SK-N-SH (cell line): ENCODE data around the gene CHFR.
"Not testable (repeated sequence)": the region's sequence is repeated elsewhere in the genome, so short reads cannot be mapped to it uniquely, and the experiment has no call there.

Experiments
- GABPA ChIP-seq: IDR thresholded peaks from 2 replicates; pipeline ENCODE4 v1.4.0; 2012; ENCODE audit warnings: low read depth, mild to moderate bottlenecking
- NRF1 ChIP-seq: IDR thresholded peaks from 2 replicates; pipeline ENCODE4 v1.6.1; 2012; ENCODE audit warnings: low read depth, mild to moderate bottlenecking, low read length
- TF ChIP-seq, protein P1 (sequence below): fragments of 200-600 bp; sonication (generic); IDR thresholded peaks from 2 replicates; pipeline ENCODE4 v1.6.1; 2017; ENCODE audit warnings: antibody characterized with exemption, mild to moderate bottlenecking, moderate library complexity

DNA sequence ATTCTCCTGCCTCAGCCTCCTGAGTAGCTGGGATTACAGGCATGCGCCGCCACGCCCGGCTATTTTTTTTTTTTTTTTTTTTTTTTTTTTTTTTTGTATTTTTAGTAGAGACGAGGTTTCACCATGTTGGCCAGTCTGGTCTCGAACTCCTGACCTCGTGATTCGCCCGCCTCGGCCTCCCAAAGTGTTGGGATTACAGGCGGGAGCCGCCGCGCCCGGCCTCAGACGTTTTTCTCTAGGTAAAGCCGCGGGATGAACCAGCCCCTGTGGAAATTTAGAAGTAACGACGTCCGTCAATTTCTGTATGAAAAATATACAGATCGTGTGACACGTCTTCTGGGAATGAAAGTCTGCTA, 20.4 kb upstream of the CHFR start:
- TF ChIP-seq, protein P1, sequence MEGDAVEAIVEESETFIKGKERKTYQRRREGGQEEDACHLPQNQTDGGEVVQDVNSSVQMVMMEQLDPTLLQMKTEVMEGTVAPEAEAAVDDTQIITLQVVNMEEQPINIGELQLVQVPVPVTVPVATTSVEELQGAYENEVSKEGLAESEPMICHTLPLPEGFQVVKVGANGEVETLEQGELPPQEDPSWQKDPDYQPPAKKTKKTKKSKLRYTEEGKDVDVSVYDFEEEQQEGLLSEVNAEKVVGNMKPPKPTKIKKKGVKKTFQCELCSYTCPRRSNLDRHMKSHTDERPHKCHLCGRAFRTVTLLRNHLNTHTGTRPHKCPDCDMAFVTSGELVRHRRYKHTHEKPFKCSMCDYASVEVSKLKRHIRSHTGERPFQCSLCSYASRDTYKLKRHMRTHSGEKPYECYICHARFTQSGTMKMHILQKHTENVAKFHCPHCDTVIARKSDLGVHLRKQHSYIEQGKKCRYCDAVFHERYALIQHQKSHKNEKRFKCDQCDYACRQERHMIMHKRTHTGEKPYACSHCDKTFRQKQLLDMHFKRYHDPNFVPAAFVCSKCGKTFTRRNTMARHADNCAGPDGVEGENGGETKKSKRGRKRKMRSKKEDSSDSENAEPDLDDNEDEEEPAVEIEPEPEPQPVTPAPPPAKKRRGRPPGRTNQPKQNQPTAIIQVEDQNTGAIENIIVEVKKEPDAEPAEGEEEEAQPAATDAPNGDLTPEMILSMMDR: not testable (repeated sequence)
- not testable (repeated sequence) for TF ChIP-seq NRF1, GABPA
